Hepatocyte (in vitro differentiated cells): ENCODE measurements around the gene DLGAP5.

Source experiments
- EZH2 ChIP-seq: fragments of 200-600 bp; sonication (generic); IDR thresholded peaks from 2 replicates; pipeline ENCODE4 v1.6.1; 2016; ENCODE audit warnings: antibody characterized with exemption, mild to moderate bottlenecking, borderline replicate concordance
- EZH2phosphoT487 ChIP-seq: fragments of 200-600 bp; sonication (generic); IDR thresholded peaks from one replicate; pipeline ENCODE4 v1.6.1; 2018; ENCODE audit warnings: antibody characterized with exemption, mild to moderate bottlenecking, low read depth, moderate library complexity; ENCODE audit not compliant: unreplicated experiment, severe bottlenecking
- TF ChIP-seq, protein P1 (sequence below): fragments of 200-600 bp; sonication (generic); IDR thresholded peaks from 2 replicates; pipeline ENCODE4 v1.5.1; 2016; ENCODE audit warnings: antibody characterized with exemption, mild to moderate bottlenecking; ENCODE audit not compliant: poor library complexity

DNA sequence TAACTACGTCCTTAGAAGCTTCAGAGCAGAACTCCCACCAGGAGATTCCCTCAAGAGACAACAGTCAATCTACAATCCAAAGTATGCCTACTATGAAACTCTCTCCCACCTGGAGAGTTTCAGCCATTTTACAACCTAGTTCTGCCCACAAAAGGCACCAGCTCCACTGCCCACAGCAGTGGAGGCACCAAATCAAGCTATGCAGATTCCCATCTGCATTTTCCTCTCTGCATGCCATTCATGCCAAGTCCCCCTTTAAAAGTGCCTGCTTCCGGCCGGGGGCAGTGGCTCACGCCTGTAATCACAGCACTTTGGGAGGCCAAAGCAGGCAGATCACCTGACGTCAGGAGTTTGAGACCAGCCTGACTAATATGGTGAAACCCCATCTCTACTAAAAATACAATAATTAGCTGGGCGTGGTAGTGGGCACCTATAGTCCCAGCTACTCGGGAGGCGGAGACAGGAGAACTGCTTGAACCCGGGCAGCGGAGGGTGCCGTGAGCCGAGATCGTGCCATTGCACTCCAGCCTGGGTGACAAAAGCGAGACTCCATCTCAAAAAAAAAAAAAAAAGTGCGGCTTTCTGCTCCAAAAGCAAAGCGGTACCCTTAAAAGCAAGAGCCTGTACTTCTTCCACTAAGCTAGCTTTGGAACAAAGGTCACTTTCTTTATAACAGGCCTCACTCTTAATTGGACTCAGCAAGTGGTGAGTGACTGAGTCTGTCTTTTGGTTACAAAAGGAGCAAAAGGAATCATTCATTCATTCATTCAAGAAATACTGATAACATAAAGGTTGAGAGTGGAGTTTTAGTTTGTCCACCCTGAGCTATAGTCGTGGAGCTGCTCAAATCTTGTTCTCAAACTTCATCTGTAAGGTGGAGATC is 10.1 kb upstream of the DLGAP5 start:
- TF ChIP-seq, protein P1, sequence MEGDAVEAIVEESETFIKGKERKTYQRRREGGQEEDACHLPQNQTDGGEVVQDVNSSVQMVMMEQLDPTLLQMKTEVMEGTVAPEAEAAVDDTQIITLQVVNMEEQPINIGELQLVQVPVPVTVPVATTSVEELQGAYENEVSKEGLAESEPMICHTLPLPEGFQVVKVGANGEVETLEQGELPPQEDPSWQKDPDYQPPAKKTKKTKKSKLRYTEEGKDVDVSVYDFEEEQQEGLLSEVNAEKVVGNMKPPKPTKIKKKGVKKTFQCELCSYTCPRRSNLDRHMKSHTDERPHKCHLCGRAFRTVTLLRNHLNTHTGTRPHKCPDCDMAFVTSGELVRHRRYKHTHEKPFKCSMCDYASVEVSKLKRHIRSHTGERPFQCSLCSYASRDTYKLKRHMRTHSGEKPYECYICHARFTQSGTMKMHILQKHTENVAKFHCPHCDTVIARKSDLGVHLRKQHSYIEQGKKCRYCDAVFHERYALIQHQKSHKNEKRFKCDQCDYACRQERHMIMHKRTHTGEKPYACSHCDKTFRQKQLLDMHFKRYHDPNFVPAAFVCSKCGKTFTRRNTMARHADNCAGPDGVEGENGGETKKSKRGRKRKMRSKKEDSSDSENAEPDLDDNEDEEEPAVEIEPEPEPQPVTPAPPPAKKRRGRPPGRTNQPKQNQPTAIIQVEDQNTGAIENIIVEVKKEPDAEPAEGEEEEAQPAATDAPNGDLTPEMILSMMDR, result no peak
- TF ChIP-seq EZH2phosphoT487 (no peak), EZH2 (no peak)
